ENCODE results near the gene AUTS2. TPM values are rescaled to one million over a fixed set of nuclear protein-coding genes. Genes with fewer than 3 reads are reported as not detected.

AUTS2 gene
- total RNA-seq, 1 donor from 2014 or later: 125 TPM

DNA sequence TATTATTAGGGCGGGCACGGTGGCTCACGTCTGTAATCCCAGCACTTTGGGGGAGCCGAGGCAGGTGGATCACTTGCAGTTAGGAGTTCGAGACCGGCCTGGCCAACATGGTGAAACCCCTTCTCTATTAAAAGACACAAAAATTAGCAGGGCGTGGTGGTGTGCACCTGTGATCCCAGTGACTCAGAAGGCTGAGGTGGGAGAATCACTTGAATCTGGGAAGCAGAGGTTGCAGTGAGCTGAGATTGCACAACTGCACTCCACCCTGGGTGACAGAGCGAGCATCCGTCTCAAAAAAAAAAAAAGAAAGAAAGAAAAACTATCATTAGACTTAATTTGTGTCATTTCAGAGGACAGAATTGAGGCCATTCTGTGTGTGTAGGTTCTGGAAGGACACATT is 780.9 kb downstream of the AUTS2 start:
- Mint-ChIP-seq H3K4me1 (ENCODE audit: low read depth) (peaks cover 6% of the 10 kb centered on the region), H3K27ac (no peak overlapping the region), H3K27me3 (no peaks in the 10 kb centered on the region), H3K4me3 (ENCODE audit: low read depth) (no peak overlapping the region), H3K36me3 (ENCODE audit: insufficient read depth) (peaks cover 2% of the 10 kb centered on the region), H3K9me3 (ENCODE audit: low read depth) (no peaks in the 10 kb centered on the region)
- TF ChIP-seq, protein P1, sequence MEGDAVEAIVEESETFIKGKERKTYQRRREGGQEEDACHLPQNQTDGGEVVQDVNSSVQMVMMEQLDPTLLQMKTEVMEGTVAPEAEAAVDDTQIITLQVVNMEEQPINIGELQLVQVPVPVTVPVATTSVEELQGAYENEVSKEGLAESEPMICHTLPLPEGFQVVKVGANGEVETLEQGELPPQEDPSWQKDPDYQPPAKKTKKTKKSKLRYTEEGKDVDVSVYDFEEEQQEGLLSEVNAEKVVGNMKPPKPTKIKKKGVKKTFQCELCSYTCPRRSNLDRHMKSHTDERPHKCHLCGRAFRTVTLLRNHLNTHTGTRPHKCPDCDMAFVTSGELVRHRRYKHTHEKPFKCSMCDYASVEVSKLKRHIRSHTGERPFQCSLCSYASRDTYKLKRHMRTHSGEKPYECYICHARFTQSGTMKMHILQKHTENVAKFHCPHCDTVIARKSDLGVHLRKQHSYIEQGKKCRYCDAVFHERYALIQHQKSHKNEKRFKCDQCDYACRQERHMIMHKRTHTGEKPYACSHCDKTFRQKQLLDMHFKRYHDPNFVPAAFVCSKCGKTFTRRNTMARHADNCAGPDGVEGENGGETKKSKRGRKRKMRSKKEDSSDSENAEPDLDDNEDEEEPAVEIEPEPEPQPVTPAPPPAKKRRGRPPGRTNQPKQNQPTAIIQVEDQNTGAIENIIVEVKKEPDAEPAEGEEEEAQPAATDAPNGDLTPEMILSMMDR (IDR thresholded peaks at IDR 0.05; ENCODE audit: unreplicated experiment): no peak
- no peak for DNase-seq (ENCODE audit: low spot score, unreplicated experiment)

GRCh38 chr7:70380421-70381015 is 782.2 kb downstream of the AUTS2 start:
- H3K27ac Mint-ChIP-seq: no peak overlapping the region
- TF ChIP-seq, protein P1 (IDR thresholded peaks at IDR 0.05; ENCODE audit: unreplicated experiment): no peak
- no peak overlapping the region for H3K4me3 Mint-ChIP-seq (ENCODE audit: low read depth)
- no peak for DNase-seq (ENCODE audit: low spot score, unreplicated experiment)
- no peaks in the 10 kb centered on the region for H3K9me3 Mint-ChIP-seq (ENCODE audit: low read depth)
- H3K27me3 Mint-ChIP-seq: no peaks in the 10 kb centered on the region
- H3K36me3 Mint-ChIP-seq (ENCODE audit: insufficient read depth): peaks cover 2% of the 10 kb centered on the region
- peaks cover 6% of the 10 kb centered on the region for H3K4me1 Mint-ChIP-seq (ENCODE audit: low read depth)

DNA sequence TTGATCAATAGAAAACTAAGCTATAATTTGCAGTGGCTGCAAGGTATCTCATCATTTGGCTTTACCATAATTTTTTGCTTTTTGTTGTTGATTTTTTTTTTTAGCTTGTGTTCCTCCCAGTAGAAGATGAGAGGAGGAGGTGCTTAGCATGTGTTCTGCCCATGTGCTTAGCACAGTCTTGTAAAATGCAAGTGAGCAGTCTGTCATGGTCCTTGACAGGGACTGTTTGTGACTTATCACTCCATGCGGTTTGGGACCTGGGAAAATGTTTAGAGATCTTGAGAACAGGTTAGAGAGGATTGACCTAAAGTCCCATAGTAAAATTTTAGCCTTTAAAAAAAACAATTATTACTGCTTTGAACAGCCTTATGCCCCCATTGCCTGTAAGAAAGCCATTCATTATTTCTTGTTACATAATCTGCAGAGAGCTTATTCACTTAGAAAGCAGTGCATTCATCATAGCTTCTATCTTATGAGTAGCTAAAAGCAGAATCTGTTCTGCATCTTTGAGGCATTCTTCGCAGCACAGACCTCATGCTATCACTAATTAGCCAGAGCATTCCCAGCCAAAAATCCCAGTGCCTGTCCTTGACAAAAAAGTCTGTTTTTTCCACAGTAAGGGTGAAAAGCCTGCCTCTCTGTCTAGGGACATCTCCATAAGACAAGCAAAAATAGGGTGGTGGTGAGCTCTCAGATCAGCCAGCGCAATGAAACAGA is 784.9 kb downstream of the AUTS2 start:
- Mint-ChIP-seq H3K9me3 (ENCODE audit: low read depth) (no peaks in the 10 kb centered on the region), H3K27me3 (no peaks in the 10 kb centered on the region), H3K36me3 (ENCODE audit: insufficient read depth) (no peaks in the 10 kb centered on the region), H3K27ac (no peak overlapping the region), H3K4me3 (ENCODE audit: low read depth) (no peak overlapping the region), H3K4me1 (ENCODE audit: low read depth) (peaks cover 4% of the 10 kb centered on the region)
- TF ChIP-seq, protein P1 (IDR thresholded peaks at IDR 0.05; ENCODE audit: unreplicated experiment): no peak
- DNase-seq (ENCODE audit: low spot score, unreplicated experiment): no peak

GRCh38 chr7:70384024-70384423 is 785.7 kb downstream of the AUTS2 start:
- Mint-ChIP-seq H3K27me3 (no peaks in the 10 kb centered on the region), H3K36me3 (ENCODE audit: insufficient read depth) (no peaks in the 10 kb centered on the region), H3K4me1 (ENCODE audit: low read depth) (peaks cover 4% of the 10 kb centered on the region), H3K4me3 (ENCODE audit: low read depth) (no peak overlapping the region), H3K27ac (no peak overlapping the region), H3K9me3 (ENCODE audit: low read depth) (no peaks in the 10 kb centered on the region)
- DNase-seq (ENCODE audit: low spot score, unreplicated experiment): no peak
- TF ChIP-seq, protein P1 (IDR thresholded peaks at IDR 0.05; ENCODE audit: unreplicated experiment): no peak

DNA sequence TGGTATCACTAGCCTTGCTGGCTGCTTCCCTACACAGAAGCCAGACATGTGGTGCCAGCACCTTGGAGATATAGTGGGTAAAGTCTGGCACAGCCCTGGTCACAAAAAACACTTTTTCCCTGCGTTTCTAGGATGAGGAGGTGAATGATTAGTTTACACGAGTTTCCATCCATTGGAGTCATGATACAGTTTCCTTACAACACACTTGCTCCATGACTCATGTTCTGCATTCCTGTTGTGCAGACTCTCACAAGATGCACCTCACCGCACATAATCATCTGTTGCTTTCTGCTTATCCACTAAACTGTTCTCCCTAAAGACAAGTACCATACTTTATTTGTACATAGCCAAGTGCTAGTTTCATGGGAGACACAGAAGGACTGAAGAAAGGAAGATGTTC is 786.6 kb downstream of the AUTS2 start:
- Mint-ChIP-seq H3K27ac (no peak overlapping the region), H3K9me3 (ENCODE audit: low read depth) (no peaks in the 10 kb centered on the region), H3K27me3 (no peaks in the 10 kb centered on the region), H3K36me3 (ENCODE audit: insufficient read depth) (no peaks in the 10 kb centered on the region), H3K4me3 (ENCODE audit: low read depth) (no peak overlapping the region), H3K4me1 (ENCODE audit: low read depth) (peaks cover 2% of the 10 kb centered on the region)
- no peak for DNase-seq (ENCODE audit: low spot score, unreplicated experiment)
- TF ChIP-seq, protein P1 (IDR thresholded peaks at IDR 0.05; ENCODE audit: unreplicated experiment): no peak
